Measurements from ENCODE around the gene NFAT5.

Gene NFAT5

GRCh38 chr16:69626256-69626655 is 60.5 kb downstream of the NFAT5 start:
- TF ChIP-seq, protein P1, sequence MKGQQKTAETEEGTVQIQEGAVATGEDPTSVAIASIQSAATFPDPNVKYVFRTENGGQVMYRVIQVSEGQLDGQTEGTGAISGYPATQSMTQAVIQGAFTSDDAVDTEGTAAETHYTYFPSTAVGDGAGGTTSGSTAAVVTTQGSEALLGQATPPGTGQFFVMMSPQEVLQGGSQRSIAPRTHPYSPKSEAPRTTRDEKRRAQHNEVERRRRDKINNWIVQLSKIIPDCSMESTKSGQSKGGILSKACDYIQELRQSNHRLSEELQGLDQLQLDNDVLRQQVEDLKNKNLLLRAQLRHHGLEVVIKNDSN (IDR thresholded peaks at IDR 0.05), result no peak
- no peak for TF ChIP-seq NFIC (IDR thresholded peaks at IDR 0.05)
- no peak for TF ChIP-seq MAX (IDR thresholded peaks at IDR 0.05)
- TF ChIP-seq TEAD4 (IDR thresholded peaks at IDR 0.05), result no peak
- no peak for TF ChIP-seq CREB1 (IDR thresholded peaks at IDR 0.05; ENCODE audit: low read depth)
- TF ChIP-seq ZBTB7A (IDR thresholded peaks at IDR 0.05; ENCODE audit: low read depth), result no peak
- no peak for TF ChIP-seq CEBPB (IDR thresholded peaks at IDR 0.05)
- TF ChIP-seq RAD21 (IDR thresholded peaks at IDR 0.05; ENCODE audit: low read depth), result no peak
- TF ChIP-seq, protein P2, sequence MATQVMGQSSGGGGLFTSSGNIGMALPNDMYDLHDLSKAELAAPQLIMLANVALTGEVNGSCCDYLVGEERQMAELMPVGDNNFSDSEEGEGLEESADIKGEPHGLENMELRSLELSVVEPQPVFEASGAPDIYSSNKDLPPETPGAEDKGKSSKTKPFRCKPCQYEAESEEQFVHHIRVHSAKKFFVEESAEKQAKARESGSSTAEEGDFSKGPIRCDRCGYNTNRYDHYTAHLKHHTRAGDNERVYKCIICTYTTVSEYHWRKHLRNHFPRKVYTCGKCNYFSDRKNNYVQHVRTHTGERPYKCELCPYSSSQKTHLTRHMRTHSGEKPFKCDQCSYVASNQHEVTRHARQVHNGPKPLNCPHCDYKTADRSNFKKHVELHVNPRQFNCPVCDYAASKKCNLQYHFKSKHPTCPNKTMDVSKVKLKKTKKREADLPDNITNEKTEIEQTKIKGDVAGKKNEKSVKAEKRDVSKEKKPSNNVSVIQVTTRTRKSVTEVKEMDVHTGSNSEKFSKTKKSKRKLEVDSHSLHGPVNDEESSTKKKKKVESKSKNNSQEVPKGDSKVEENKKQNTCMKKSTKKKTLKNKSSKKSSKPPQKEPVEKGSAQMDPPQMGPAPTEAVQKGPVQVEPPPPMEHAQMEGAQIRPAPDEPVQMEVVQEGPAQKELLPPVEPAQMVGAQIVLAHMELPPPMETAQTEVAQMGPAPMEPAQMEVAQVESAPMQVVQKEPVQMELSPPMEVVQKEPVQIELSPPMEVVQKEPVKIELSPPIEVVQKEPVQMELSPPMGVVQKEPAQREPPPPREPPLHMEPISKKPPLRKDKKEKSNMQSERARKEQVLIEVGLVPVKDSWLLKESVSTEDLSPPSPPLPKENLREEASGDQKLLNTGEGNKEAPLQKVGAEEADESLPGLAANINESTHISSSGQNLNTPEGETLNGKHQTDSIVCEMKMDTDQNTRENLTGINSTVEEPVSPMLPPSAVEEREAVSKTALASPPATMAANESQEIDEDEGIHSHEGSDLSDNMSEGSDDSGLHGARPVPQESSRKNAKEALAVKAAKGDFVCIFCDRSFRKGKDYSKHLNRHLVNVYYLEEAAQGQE (IDR thresholded peaks at IDR 0.05; ENCODE audit: low read depth), result no peak
- TF ChIP-seq FOXM1 (IDR thresholded peaks at IDR 0.05; ENCODE audit: borderline replicate concordance, low read depth), result no peak
- TF ChIP-seq EGR1 (IDR thresholded peaks at IDR 0.05), result no peak
- no peak for TF ChIP-seq TCF12 (IDR thresholded peaks at IDR 0.05; ENCODE audit: low read depth)
- no peak for TF ChIP-seq TAF1 (IDR thresholded peaks at IDR 0.05; ENCODE audit: low read depth)

- TF ChIP-seq TAF1 (IDR thresholded peaks at IDR 0.05; ENCODE audit: low read depth) (no peak), CEBPB (IDR thresholded peaks at IDR 0.05) (no peak), CREB1 (IDR thresholded peaks at IDR 0.05; ENCODE audit: low read depth) (no peak), TEAD4 (IDR thresholded peaks at IDR 0.05) (no peak), YY1 (IDR thresholded peaks at IDR 0.05; ENCODE audit: low read depth) (no peak), ZBTB7A (IDR thresholded peaks at IDR 0.05; ENCODE audit: low read depth) (no peak), TCF12 (IDR thresholded peaks at IDR 0.05; ENCODE audit: low read depth) (no peak), MAX (IDR thresholded peaks at IDR 0.05) (no peak), EP300 (IDR thresholded peaks at IDR 0.05; ENCODE audit: borderline replicate concordance) (no peak), RAD21 (IDR thresholded peaks at IDR 0.05; ENCODE audit: low read depth) (no peak), FOXM1 (IDR thresholded peaks at IDR 0.05; ENCODE audit: borderline replicate concordance, low read depth) (no peak), EGR1 (IDR thresholded peaks at IDR 0.05) (no peak)
- TF ChIP-seq, protein P2 (IDR thresholded peaks at IDR 0.05; ENCODE audit: low read depth), result no peak
- TF ChIP-seq, protein P1 (IDR thresholded peaks at IDR 0.05), result no peak
Measured at GRCh38 chr16:69632828-69633227, 67.1 kb downstream of the NFAT5 start.

GRCh38 chr16:69633375-69633774 is 67.6 kb downstream of the NFAT5 start:
- TF ChIP-seq CREB1 (IDR thresholded peaks at IDR 0.05; ENCODE audit: low read depth) (no peak), TEAD4 (IDR thresholded peaks at IDR 0.05) (no peak), NFIC (IDR thresholded peaks at IDR 0.05) (no peak), EP300 (IDR thresholded peaks at IDR 0.05; ENCODE audit: borderline replicate concordance) (no peak), MAX (IDR thresholded peaks at IDR 0.05) (no peak), YY1 (IDR thresholded peaks at IDR 0.05; ENCODE audit: low read depth) (no peak), TCF12 (IDR thresholded peaks at IDR 0.05; ENCODE audit: low read depth) (no peak), FOXM1 (IDR thresholded peaks at IDR 0.05; ENCODE audit: borderline replicate concordance, low read depth) (no peak), EGR1 (IDR thresholded peaks at IDR 0.05) (no peak), TAF1 (IDR thresholded peaks at IDR 0.05; ENCODE audit: low read depth) (no peak), CEBPB (IDR thresholded peaks at IDR 0.05) (no peak), ZBTB7A (IDR thresholded peaks at IDR 0.05; ENCODE audit: low read depth) (no peak), RAD21 (IDR thresholded peaks at IDR 0.05; ENCODE audit: low read depth) (no peak)
- TF ChIP-seq, protein P2 (IDR thresholded peaks at IDR 0.05; ENCODE audit: low read depth), result no peak
- TF ChIP-seq, protein P1 (IDR thresholded peaks at IDR 0.05), result no peak

GRCh38 chr16:69644790-69645189 is 79.0 kb downstream of the NFAT5 start:
- TF ChIP-seq YY1 (IDR thresholded peaks at IDR 0.05; ENCODE audit: low read depth) (no peak), EP300 (IDR thresholded peaks at IDR 0.05; ENCODE audit: borderline replicate concordance) (no peak), TCF12 (IDR thresholded peaks at IDR 0.05; ENCODE audit: low read depth) (no peak), TAF1 (IDR thresholded peaks at IDR 0.05; ENCODE audit: low read depth) (no peak), CEBPB (IDR thresholded peaks at IDR 0.05) (no peak), TEAD4 (IDR thresholded peaks at IDR 0.05) (no peak), FOXM1 (IDR thresholded peaks at IDR 0.05; ENCODE audit: borderline replicate concordance, low read depth) (no peak), ZBTB7A (IDR thresholded peaks at IDR 0.05; ENCODE audit: low read depth) (no peak), MAX (IDR thresholded peaks at IDR 0.05) (no peak), NFIC (IDR thresholded peaks at IDR 0.05) (no peak), CREB1 (IDR thresholded peaks at IDR 0.05; ENCODE audit: low read depth) (no peak), EGR1 (IDR thresholded peaks at IDR 0.05) (no peak), RAD21 (IDR thresholded peaks at IDR 0.05; ENCODE audit: low read depth) (no peak)
- TF ChIP-seq, protein P2 (IDR thresholded peaks at IDR 0.05; ENCODE audit: low read depth), result no peak
- TF ChIP-seq, protein P1 (IDR thresholded peaks at IDR 0.05), result no peak

Data from Ishikawa (cell line).